Glutamatergic neuron (in vitro differentiated cells): ENCODE data around the gene SULT1C4. TPM values are rescaled to one million over a fixed set of nuclear protein-coding genes. Genes with fewer than 3 reads are reported as not detected.

Experiments
- DNase-seq: peaks from one replicate; pipeline ENCODE4 v3.0.0; 2022
- H3K27ac Mint-ChIP-seq: one replicate; pipeline ENCODE4 v1.8.0; 2020; ENCODE audit warnings: mild to moderate bottlenecking, mixed read lengths, inconsistent platforms; ENCODE audit not compliant: unreplicated experiment
- H3K27me3 Mint-ChIP-seq: one replicate; pipeline ENCODE4 v1.8.0; 2020; ENCODE audit warnings: mild to moderate bottlenecking, moderate library complexity, mixed read lengths, inconsistent platforms; ENCODE audit not compliant: unreplicated experiment
- H3K36me3 Mint-ChIP-seq: one replicate; pipeline ENCODE4 v1.8.0; 2020; ENCODE audit warnings: mild to moderate bottlenecking, mixed read lengths, inconsistent platforms; ENCODE audit not compliant: unreplicated experiment
- H3K4me1 Mint-ChIP-seq: one replicate; pipeline ENCODE4 v1.8.0; 2020; ENCODE audit warnings: mild to moderate bottlenecking, low read depth, mixed read lengths, inconsistent platforms; ENCODE audit not compliant: unreplicated experiment
- H3K4me3 Mint-ChIP-seq: one replicate; pipeline ENCODE4 v1.8.0; 2020; ENCODE audit warnings: mild to moderate bottlenecking, mixed read lengths, inconsistent platforms; ENCODE audit not compliant: unreplicated experiment
- H3K9me3 Mint-ChIP-seq: one replicate; pipeline ENCODE4 v1.8.0; 2020; ENCODE audit warnings: mild to moderate bottlenecking, moderate library complexity, mixed read lengths, inconsistent platforms; ENCODE audit not compliant: unreplicated experiment
- total RNA-seq: library from RNA; stranded (reverse); fragmentation: NEBNext Ultra II Directional; extraction: Animal tissue kit (Norgen Biotek cat#: 25700); gene quantifications from one replicate; pipeline ENCODE4 v1.2.1, GENCODE V29; 2021; ENCODE audit not compliant: unreplicated experiment
- TF ChIP-seq, protein P1 (sequence below): fragments of 200-600 bp; sonication (generic); IDR thresholded peaks from one replicate; pipeline ENCODE4 v1.5.0; 2021; ENCODE audit not compliant: partially characterized antibody, unreplicated experiment

The SULT1C4 gene
- total RNA-seq, 1 donor from 2014 or later: 1.6 TPM

DNA sequence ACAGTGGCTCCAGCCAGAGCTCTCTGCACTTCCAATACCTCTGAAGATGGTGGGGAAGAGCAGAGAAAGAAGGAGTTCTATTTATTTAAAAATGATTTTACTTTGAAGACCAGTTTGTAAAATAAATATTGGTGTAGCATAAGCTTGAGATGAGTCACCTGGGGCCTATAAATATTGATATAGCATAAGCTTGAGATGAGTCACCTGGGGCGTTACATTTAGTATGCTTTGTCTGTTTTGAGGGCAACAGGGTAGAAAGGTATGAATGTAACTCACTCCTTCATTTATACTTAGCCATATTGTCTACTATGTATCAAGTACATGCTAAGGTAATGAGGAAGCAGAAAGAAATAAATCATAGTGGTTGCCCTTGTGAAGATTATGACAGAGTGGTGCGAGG lies 7.7 kb upstream of the SULT1C4 start:
- Mint-ChIP-seq H3K27me3 (no peaks in the 10 kb centered on the region), H3K27ac (no peak overlapping the region), H3K9me3 (no peaks in the 10 kb centered on the region), H3K4me1 (no peaks in the 10 kb centered on the region), H3K36me3 (no peaks in the 10 kb centered on the region), H3K4me3 (no peak overlapping the region)
- DNase-seq: no peak
- TF ChIP-seq, protein P1, sequence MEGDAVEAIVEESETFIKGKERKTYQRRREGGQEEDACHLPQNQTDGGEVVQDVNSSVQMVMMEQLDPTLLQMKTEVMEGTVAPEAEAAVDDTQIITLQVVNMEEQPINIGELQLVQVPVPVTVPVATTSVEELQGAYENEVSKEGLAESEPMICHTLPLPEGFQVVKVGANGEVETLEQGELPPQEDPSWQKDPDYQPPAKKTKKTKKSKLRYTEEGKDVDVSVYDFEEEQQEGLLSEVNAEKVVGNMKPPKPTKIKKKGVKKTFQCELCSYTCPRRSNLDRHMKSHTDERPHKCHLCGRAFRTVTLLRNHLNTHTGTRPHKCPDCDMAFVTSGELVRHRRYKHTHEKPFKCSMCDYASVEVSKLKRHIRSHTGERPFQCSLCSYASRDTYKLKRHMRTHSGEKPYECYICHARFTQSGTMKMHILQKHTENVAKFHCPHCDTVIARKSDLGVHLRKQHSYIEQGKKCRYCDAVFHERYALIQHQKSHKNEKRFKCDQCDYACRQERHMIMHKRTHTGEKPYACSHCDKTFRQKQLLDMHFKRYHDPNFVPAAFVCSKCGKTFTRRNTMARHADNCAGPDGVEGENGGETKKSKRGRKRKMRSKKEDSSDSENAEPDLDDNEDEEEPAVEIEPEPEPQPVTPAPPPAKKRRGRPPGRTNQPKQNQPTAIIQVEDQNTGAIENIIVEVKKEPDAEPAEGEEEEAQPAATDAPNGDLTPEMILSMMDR: no peak

DNA sequence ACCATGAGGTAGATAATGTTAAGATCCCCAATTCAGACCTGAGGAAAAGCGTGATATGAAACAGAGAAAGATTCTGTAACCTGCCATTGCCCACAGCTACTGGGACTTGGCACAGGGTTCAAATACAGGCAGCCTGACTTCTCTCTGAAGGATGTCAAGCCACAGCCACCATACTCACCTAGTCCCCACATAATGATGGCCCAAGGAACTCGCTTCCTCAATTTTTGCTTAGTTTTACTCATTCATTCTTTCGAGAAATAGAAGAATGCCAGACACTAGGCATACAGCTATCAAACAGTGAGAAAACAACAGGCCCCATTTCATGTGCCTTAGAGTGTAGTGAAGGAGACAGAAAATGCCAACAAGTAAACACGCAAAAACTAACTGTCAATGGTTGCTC lies 980 bp upstream of the SULT1C4 start:
- TF ChIP-seq, protein P1: no peak
- Mint-ChIP-seq H3K36me3 (no peaks in the 10 kb centered on the region), H3K4me3 (no peak overlapping the region), H3K4me1 (peaks cover 3% of the 10 kb centered on the region), H3K27ac (no peak overlapping the region), H3K9me3 (peaks cover 2% of the 10 kb centered on the region), H3K27me3 (no peaks in the 10 kb centered on the region)
- DNase-seq: no peak

DNA sequence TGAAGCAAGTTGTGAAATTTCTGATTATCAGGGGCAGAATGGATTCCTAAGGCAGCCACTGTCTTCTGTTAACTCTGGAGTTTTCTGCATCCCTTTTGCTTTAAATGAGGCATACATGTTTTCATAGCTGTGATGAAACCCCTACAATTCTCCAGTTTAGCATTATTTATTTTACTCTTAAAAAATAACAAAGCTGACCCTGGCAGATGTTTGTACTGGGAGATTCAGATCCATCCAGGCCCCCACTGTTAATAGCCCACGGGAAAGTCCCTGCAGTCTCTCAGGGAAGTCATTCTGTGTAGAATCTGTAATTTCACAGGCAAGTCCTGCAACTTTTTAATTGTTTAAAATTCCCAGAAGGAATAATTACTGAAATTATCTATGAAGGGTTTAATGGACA lies 353 bp upstream of the SULT1C4 start:
- no peak overlapping the region for H3K27ac Mint-ChIP-seq
- no peak overlapping the region for H3K4me3 Mint-ChIP-seq
- TF ChIP-seq, protein P1: no peak
- peaks cover 3% of the 10 kb centered on the region for H3K4me1 Mint-ChIP-seq
- DNase-seq: no peak
- no peaks in the 10 kb centered on the region for H3K27me3 Mint-ChIP-seq
- H3K36me3 Mint-ChIP-seq: no peaks in the 10 kb centered on the region
- peaks cover 2% of the 10 kb centered on the region for H3K9me3 Mint-ChIP-seq

DNA sequence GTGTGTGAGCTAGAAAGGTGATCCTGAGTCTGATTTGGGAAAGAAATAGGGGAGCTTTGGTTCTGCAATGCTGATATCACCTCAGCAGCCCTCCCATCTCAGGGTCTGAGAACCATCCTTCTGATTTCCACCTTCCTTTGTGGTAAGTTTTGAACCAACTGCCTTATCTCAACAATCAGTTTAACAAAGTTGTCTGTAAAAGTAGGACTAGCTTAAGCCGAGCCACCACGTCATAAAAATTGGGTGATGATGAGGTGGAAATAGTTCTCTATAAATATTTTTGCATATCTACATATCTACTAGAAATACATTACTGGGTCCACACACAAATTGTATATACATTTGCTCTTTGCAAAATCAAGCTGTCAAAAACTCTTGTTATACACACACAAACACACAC lies 1.1 kb downstream of the SULT1C4 start:
- H3K4me3 Mint-ChIP-seq: no peak overlapping the region
- TF ChIP-seq, protein P1: no peak
- no peak for DNase-seq
- no peak overlapping the region for H3K27ac Mint-ChIP-seq
- H3K4me1 Mint-ChIP-seq: peaks cover 3% of the 10 kb centered on the region
- peaks cover 2% of the 10 kb centered on the region for H3K9me3 Mint-ChIP-seq
- H3K27me3 Mint-ChIP-seq: no peaks in the 10 kb centered on the region
- no peaks in the 10 kb centered on the region for H3K36me3 Mint-ChIP-seq

DNA sequence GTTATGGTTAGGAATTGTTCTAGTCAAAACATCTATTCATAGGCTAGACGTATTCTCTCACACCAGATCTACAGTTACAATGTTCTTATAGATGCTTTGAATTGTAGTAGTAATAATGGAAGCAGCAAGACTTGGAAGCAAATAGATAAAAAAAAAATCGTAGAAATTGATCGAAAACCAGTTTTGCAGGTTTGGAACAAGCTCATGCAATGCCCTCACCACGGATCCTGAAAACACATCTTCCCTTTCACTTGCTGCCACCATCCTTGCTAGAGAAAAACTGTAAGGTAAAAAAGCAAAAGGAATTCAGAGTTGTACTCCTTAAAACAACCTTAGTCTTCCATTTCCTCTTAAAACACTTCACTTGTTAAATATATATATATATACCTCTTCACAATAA lies 4.4 kb downstream of the SULT1C4 start:
- TF ChIP-seq, protein P1: no peak
- Mint-ChIP-seq H3K27ac (no peak overlapping the region), H3K4me3 (no peak overlapping the region), H3K36me3 (no peaks in the 10 kb centered on the region), H3K9me3 (no peaks in the 10 kb centered on the region), H3K4me1 (peaks cover under 1% of the 10 kb centered on the region), H3K27me3 (no peaks in the 10 kb centered on the region)
- no peak for DNase-seq
